ENCODE data around the gene RTP1. TPM values are rescaled to one million over a fixed set of nuclear protein-coding genes. Genes with fewer than 3 reads are reported as not detected.

Gene RTP1
- total RNA-seq, 3 donors from 2014 or later (not counting 1 experiment from before 2014, with no cell fraction given) = not detected

DNA sequence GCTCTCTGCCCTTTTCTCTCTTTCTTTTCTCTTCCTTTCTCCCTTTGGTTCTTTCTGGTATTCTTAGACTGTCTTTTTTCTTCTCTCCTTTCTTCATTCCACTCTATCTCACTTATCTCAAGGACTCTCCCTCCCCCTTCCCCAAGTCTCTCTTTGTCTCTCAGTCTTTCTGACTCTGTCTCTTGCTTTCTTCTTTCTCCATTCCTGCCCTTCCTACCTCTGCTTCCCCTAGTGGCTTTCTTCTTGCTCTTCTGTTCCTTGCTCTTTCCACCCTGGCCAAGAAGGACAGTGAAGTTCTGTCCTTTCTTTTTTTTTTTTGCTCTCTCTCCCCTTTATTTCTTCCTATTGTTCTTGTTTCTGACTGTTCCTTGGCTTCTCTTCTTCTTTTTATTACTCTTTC lies 35.7 kb upstream of the RTP1 start:
- H3K4me1 ChIP-seq (ENCODE audit: control insufficient read depth, insufficient read depth, low read length) = no peaks in the 10 kb centered on the region
- no peak overlapping the region for H3K4me3 ChIP-seq (ENCODE audit: low read length)
- no peak overlapping the region for H3K27ac ChIP-seq (ENCODE audit: low read length)
- DNase-seq = no peak
- H3K9me3 Mint-ChIP-seq = no peaks in the 10 kb centered on the region
- H3K4me1 Mint-ChIP-seq = no peaks in the 10 kb centered on the region
- no peak overlapping the region for H3K4me3 Mint-ChIP-seq
- no peak overlapping the region for H3K27ac Mint-ChIP-seq
- H3K27me3 Mint-ChIP-seq (ENCODE audit: low read depth in 2 of 2) = peaks cover 29 to 39% of the 10 kb centered on the region in 2 donors
- intact Hi-C loops (cut with micrococcal nuclease) = no loop called here
- H3K36me3 Mint-ChIP-seq = no peaks in the 10 kb centered on the region
- no peaks in the 10 kb centered on the region for H3K27me3 ChIP-seq (ENCODE audit: control insufficient read depth, insufficient read depth, low read length)
- H3K9me3 ChIP-seq (ENCODE audit: control insufficient read depth, insufficient read depth, low read length) = no peaks in the 10 kb centered on the region
- no peaks in the 10 kb centered on the region for H3K36me3 ChIP-seq (ENCODE audit: control insufficient read depth, insufficient read depth, low read length)
- TF ChIP-seq, protein P1, sequence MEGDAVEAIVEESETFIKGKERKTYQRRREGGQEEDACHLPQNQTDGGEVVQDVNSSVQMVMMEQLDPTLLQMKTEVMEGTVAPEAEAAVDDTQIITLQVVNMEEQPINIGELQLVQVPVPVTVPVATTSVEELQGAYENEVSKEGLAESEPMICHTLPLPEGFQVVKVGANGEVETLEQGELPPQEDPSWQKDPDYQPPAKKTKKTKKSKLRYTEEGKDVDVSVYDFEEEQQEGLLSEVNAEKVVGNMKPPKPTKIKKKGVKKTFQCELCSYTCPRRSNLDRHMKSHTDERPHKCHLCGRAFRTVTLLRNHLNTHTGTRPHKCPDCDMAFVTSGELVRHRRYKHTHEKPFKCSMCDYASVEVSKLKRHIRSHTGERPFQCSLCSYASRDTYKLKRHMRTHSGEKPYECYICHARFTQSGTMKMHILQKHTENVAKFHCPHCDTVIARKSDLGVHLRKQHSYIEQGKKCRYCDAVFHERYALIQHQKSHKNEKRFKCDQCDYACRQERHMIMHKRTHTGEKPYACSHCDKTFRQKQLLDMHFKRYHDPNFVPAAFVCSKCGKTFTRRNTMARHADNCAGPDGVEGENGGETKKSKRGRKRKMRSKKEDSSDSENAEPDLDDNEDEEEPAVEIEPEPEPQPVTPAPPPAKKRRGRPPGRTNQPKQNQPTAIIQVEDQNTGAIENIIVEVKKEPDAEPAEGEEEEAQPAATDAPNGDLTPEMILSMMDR (IDR thresholded peaks at IDR 0.05) = no peak
- no peak for ATAC-seq

DNA sequence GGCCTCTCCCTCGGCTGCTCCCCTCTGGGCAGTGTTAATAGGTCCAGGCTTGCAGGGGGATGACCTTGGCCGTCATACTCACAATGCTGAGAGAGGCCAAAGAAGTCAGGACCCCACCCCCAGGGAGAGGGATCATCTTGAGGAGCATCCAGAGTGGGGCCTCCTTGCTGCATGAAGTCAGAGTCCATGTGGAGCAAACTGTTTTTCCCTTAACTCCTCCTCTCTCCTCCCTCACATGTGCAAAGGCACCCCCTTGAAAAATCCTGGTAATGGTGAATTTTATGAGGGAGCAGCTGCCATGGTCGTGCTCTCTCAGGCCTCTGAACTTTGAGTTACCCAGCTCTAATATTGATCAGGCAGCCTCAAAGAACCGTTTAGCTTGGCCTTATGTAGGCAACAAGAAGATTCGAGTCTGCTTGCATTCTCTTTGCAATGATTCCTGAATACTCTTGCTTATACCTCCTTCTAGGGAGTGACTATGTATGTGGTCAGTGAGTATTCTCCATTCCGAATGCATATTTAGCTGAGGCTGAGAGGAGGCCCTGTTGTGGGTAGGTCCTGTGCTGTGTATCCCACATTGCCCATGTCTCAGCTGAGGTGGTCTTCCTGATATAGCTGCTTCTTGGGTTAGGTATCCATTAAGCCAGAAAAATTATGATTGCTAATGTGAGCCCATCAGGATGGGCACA lies 34.9 kb upstream of the RTP1 start:
- no peaks in the 10 kb centered on the region for H3K36me3 Mint-ChIP-seq
- intact Hi-C loops (cut with micrococcal nuclease) = no loop called here
- no peak for ATAC-seq
- H3K4me3 Mint-ChIP-seq = no peak overlapping the region
- no peaks in the 10 kb centered on the region for H3K9me3 Mint-ChIP-seq
- Histone ChIP-seq H3K4me3 (ENCODE audit: low read length) (no peak overlapping the region), H3K4me1 (ENCODE audit: control insufficient read depth, insufficient read depth, low read length) (no peaks in the 10 kb centered on the region), H3K27ac (ENCODE audit: low read length) (no peak overlapping the region), H3K9me3 (ENCODE audit: control insufficient read depth, insufficient read depth, low read length) (no peaks in the 10 kb centered on the region), H3K36me3 (ENCODE audit: control insufficient read depth, insufficient read depth, low read length) (no peaks in the 10 kb centered on the region), H3K27me3 (ENCODE audit: control insufficient read depth, insufficient read depth, low read length) (no peaks in the 10 kb centered on the region)
- no peak for DNase-seq
- WGBS (ENCODE audit: insufficient coverage) = 84% methylated on average over 6 of the region's 6 CpGs
- peaks cover 29 to 40% of the 10 kb centered on the region in 2 donors for H3K27me3 Mint-ChIP-seq (ENCODE audit: low read depth in 2 of 2)
- H3K27ac Mint-ChIP-seq = no peak overlapping the region
- TF ChIP-seq, protein P1 (IDR thresholded peaks at IDR 0.05) = no peak
- no peaks in the 10 kb centered on the region for H3K4me1 Mint-ChIP-seq

DNA sequence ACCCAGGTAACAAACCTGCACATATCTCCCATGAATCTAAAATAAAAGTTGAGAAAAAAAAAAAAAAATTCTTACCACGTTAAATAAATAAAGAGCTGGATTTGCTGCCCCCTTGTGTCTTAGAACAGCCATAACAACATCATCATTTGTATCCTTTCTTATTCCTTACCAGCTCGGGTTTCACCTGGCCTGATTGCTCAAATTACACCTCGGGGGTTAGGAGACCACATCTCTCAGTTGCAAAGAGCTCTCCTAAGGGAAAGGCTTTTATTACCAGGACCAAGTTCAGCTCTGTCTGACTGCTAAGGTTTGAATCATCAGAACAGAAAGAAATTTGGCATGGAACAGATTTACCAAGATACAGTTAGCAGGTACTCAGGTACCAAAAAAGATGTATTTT lies 32.1 kb upstream of the RTP1 start:
- ATAC-seq = peak; percentile 67 to 75 (median 71)
- TF ChIP-seq, protein P1 (IDR thresholded peaks at IDR 0.05) = peak; percentile 81
- intact Hi-C loops (cut with micrococcal nuclease) = loop anchor here (1.0 to 5.0 kb wide), 3 partner anchors 52 to 548 kb away; no protein-coding TSS in a partner anchor

DNA sequence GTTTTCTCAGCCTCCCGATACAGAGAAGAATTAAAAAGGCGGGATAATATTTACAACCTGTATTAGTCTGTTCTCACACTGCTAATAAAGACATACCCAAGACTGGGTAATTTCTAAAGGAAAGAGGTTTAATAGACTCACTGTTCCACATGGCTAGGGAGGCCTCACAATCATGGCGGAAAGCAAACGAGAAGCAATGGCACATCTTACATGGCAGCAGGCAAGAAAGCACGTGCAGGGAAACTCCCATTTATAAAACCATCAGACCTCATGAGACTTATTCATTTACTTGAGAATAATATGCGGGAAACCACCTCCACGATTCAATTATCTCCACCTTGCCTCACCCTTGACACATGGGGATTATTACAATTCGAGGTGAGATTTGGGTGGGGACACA lies 30.5 kb upstream of the RTP1 start:
- intact Hi-C loops (cut with micrococcal nuclease) = loop anchor here (5.0 kb wide), 1 partner anchor 549 kb away; no protein-coding TSS in a partner anchor
- DNase-seq (no peak), ATAC-seq (no peak)
- Histone ChIP-seq H3K4me3 (ENCODE audit: low read length) (no peak overlapping the region), H3K27me3 (ENCODE audit: control insufficient read depth, insufficient read depth, low read length) (no peaks in the 10 kb centered on the region), H3K4me1 (ENCODE audit: control insufficient read depth, insufficient read depth, low read length) (no peaks in the 10 kb centered on the region), H3K36me3 (ENCODE audit: control insufficient read depth, insufficient read depth, low read length) (no peaks in the 10 kb centered on the region), H3K27ac (ENCODE audit: low read length) (no peak overlapping the region), H3K9me3 (ENCODE audit: control insufficient read depth, insufficient read depth, low read length) (no peaks in the 10 kb centered on the region)
- H3K36me3 Mint-ChIP-seq = no peaks in the 10 kb centered on the region
- WGBS (ENCODE audit: insufficient coverage) = 91% methylated on average over 5 of the region's 8 CpGs
- H3K4me1 Mint-ChIP-seq = no peaks in the 10 kb centered on the region
- H3K4me3 Mint-ChIP-seq = no peak overlapping the region
- no peaks in the 10 kb centered on the region for H3K9me3 Mint-ChIP-seq
- H3K27ac Mint-ChIP-seq = no peak overlapping the region
- peaks cover 16 to 38% of the 10 kb centered on the region in 2 donors for H3K27me3 Mint-ChIP-seq (ENCODE audit: low read depth in 2 of 2)
- TF ChIP-seq, protein P1 (IDR thresholded peaks at IDR 0.05) = no peak

More for the DNA sequence above, 32.1 kb upstream of the RTP1 start:
- Histone ChIP-seq H3K4me3 (ENCODE audit: low read length) (no peak overlapping the region), H3K36me3 (ENCODE audit: control insufficient read depth, insufficient read depth, low read length) (no peaks in the 10 kb centered on the region), H3K4me1 (ENCODE audit: control insufficient read depth, insufficient read depth, low read length) (no peaks in the 10 kb centered on the region), H3K27ac (ENCODE audit: low read length) (no peak overlapping the region), H3K27me3 (ENCODE audit: control insufficient read depth, insufficient read depth, low read length) (no peaks in the 10 kb centered on the region), H3K9me3 (ENCODE audit: control insufficient read depth, insufficient read depth, low read length) (no peaks in the 10 kb centered on the region)
- Mint-ChIP-seq H3K4me3 (no peak overlapping the region), H3K27me3 (ENCODE audit: low read depth in 2 of 2) (peaks cover 26 to 51% of the 10 kb centered on the region in 2 donors), H3K4me1 (no peaks in the 10 kb centered on the region), H3K27ac (no peak overlapping the region), H3K9me3 (no peaks in the 10 kb centered on the region), H3K36me3 (no peaks in the 10 kb centered on the region)
- 0% methylated on average over 2 of the region's 3 CpGs for WGBS (ENCODE audit: insufficient coverage)
- DNase-seq = peak in 1 of 2 donors; percentile 85

All from natural killer cell (primary cell).